HepG2 (cell line): Measurements from ENCODE around the gene TCF25. TPM values are rescaled to one million over a fixed set of nuclear protein-coding genes. Genes with fewer than 3 reads are reported as not detected.

Experiments
- ELF1 ChIP-seq: sonication (generic); formaldehyde crosslinking; IDR thresholded peaks from 2 replicates; pipeline ENCODE4 v1.4.0; 2020; ENCODE audit warnings: missing genetic modification reagents
- FOXC1 ChIP-seq: sonication (generic); formaldehyde crosslinking; IDR thresholded peaks from 2 replicates; pipeline ENCODE4 v1.8.0; 2022; ENCODE audit warnings: mild to moderate bottlenecking, missing genetic modification reagents, borderline replicate concordance
- GLI4 ChIP-seq: sonication (generic); formaldehyde crosslinking; IDR thresholded peaks from 2 replicates; pipeline ENCODE4 v1.5.1; 2020; ENCODE audit warnings: missing genetic modification reagents, mild to moderate bottlenecking, moderate library complexity, borderline replicate concordance
- HIVEP1 ChIP-seq: sonication (generic); formaldehyde crosslinking; IDR thresholded peaks from 2 replicates; pipeline ENCODE4 v1.4.0; 2020; ENCODE audit warnings: mild to moderate bottlenecking, missing genetic modification reagents
- HOXA5 ChIP-seq: sonication (generic); formaldehyde crosslinking; IDR thresholded peaks from 2 replicates; pipeline ENCODE4 v1.4.0; 2020; ENCODE audit warnings: missing genetic modification reagents
- IKZF1 ChIP-seq: fragments of 450-650 bp; IDR thresholded peaks from 2 replicates; pipeline ENCODE4 v1.7.1; 2016
- JUN ChIP-seq: sonication (generic); formaldehyde crosslinking; IDR thresholded peaks from 2 replicates; pipeline ENCODE4 v1.4.0; 2020; ENCODE audit warnings: mild to moderate bottlenecking, missing genetic modification reagents
- MAFF ChIP-seq: IDR thresholded peaks from 2 replicates; pipeline ENCODE4 v1.6.1; 2011; ENCODE audit warnings: low read depth, low read length, improper control_type of control experiment
- MTF2 ChIP-seq: sonication (generic); formaldehyde crosslinking; IDR thresholded peaks from 2 replicates; pipeline ENCODE4 v1.5.0; 2020; ENCODE audit warnings: missing genetic modification reagents, borderline replicate concordance
- NFATC3 ChIP-seq: sonication (generic); formaldehyde crosslinking; IDR thresholded peaks from 2 replicates; pipeline ENCODE4 v1.5.1; 2020; ENCODE audit warnings: mild to moderate bottlenecking, missing genetic modification reagents
- NFYC ChIP-seq: IDR thresholded peaks from 2 replicates; pipeline ENCODE4 v1.6.1; 2016; ENCODE audit warnings: missing genetic modification reagents, missing compliant biosample characterization
- SP140L ChIP-seq: sonication (generic); formaldehyde crosslinking; IDR thresholded peaks from 2 replicates; pipeline ENCODE4 v1.4.0; 2020; ENCODE audit warnings: missing genetic modification reagents, borderline replicate concordance
- STAG1 ChIP-seq: sonication (generic); formaldehyde crosslinking; IDR thresholded peaks from 2 replicates; pipeline ENCODE4 v1.4.0; 2020; ENCODE audit warnings: missing genetic modification reagents
- TBL1XR1 ChIP-seq: fragments of 150-350 bp; IDR thresholded peaks from 2 replicates; pipeline ENCODE4 v1.6.1; 2014; ENCODE audit warnings: borderline replicate concordance, low read length; ENCODE audit not compliant: partially characterized antibody
- TOPORS ChIP-seq: sonication (generic); formaldehyde crosslinking; IDR thresholded peaks from 2 replicates; pipeline ENCODE4 v1.8.0; 2023; ENCODE audit warnings: mild to moderate bottlenecking, missing genetic modification reagents
- TP53 ChIP-seq: sonication (generic); formaldehyde crosslinking; conservative IDR thresholded peaks from 2 replicates; pipeline ENCODE4 v1.4.0; 2020; ENCODE audit warnings: missing genetic modification reagents
- ZBTB42 ChIP-seq: sonication (generic); formaldehyde crosslinking; IDR thresholded peaks from 2 replicates; pipeline ENCODE4 v1.5.0; 2020; ENCODE audit warnings: mild to moderate bottlenecking, missing genetic modification reagents
- ZFAT ChIP-seq: sonication (generic); formaldehyde crosslinking; conservative IDR thresholded peaks from 2 replicates; pipeline ENCODE4 v1.8.1; 2023; ENCODE audit warnings: missing genetic modification reagents, inconsistent platforms
- ZNF121 ChIP-seq: sonication (generic); formaldehyde crosslinking; IDR thresholded peaks from 2 replicates; pipeline ENCODE4 v1.5.0; 2020; ENCODE audit warnings: mild to moderate bottlenecking, missing genetic modification reagents
- ZNF430 ChIP-seq: sonication (generic); formaldehyde crosslinking; IDR thresholded peaks from 2 replicates; pipeline ENCODE4 v1.9.0; 2021; ENCODE audit warnings: mild to moderate bottlenecking, missing genetic modification reagents
- ZNF484 ChIP-seq: sonication (generic); formaldehyde crosslinking; IDR thresholded peaks from 2 replicates; pipeline ENCODE4 v1.5.1; 2020; ENCODE audit warnings: mild to moderate bottlenecking, low read depth, missing genetic modification reagents, borderline replicate concordance
- ZNF569 ChIP-seq: sonication (generic); formaldehyde crosslinking; IDR thresholded peaks from 2 replicates; pipeline ENCODE4 v1.5.0; 2020; ENCODE audit warnings: mild to moderate bottlenecking, missing genetic modification reagents, moderate library complexity, borderline replicate concordance
- ZNF768 ChIP-seq: sonication (generic); formaldehyde crosslinking; IDR thresholded peaks from 2 replicates; pipeline ENCODE4 v1.4.0; 2020; ENCODE audit warnings: missing genetic modification reagents
- polyA plus RNA-seq, 8 experiments: library from polyadenylated mRNA; depleted of rRNA in 3 of 8; stranded (reverse) in 7 of 8; unstranded in 1 of 8; fragments of >200 nt; fragmentation: Illumina TruSeq in 4 of 8; extraction: Trizol in 4 of 8; gene quantifications; 2 replicates each; pipeline versions ENCODE4 v1.2.1 to v1.2.3, GENCODE V29; 2011 to 2016; ENCODE audit warnings: low read depth in 4 of 8, missing spikeins in 1 of 8, mixed read lengths in 1 of 8; ENCODE audit not compliant: insufficient read depth in 1 of 8
- total RNA-seq, 5 experiments: library from RNA; depleted of rRNA; stranded (reverse); fragments of >200 nt; fragmentation: Illumina TruSeq; extraction: Trizol; gene quantifications; 2 replicates each; pipeline ENCODE4 v1.2.3, GENCODE V29; 2016; ENCODE audit warnings: low read depth in 1 of 5
- TF ChIP-seq, protein P1 (sequence below): sonication (generic); formaldehyde crosslinking; conservative IDR thresholded peaks from 2 replicates; pipeline ENCODE4 v1.4.0; 2020; ENCODE audit warnings: missing genetic modification reagents
- TF ChIP-seq, protein P2 (sequence below): sonication (generic); formaldehyde crosslinking; IDR thresholded peaks from 2 replicates; pipeline ENCODE4 v1.8.1; 2023; ENCODE audit warnings: missing genetic modification reagents, mild to moderate bottlenecking, borderline replicate concordance
- TF ChIP-seq, protein P3 (sequence below): sonication (generic); formaldehyde crosslinking; IDR thresholded peaks from 2 replicates; pipeline ENCODE4 v1.8.0; 2022; ENCODE audit warnings: mild to moderate bottlenecking, missing genetic modification reagents, borderline replicate concordance
- TF ChIP-seq, protein P4 (sequence below): IDR thresholded peaks from 2 replicates; pipeline ENCODE4 v1.6.1; 2012; ENCODE audit warnings: inconsistent platforms
- TF ChIP-seq, protein P5 (sequence below): sonication (generic); formaldehyde crosslinking; IDR thresholded peaks from 2 replicates; pipeline ENCODE4 v1.8.1; 2023; ENCODE audit warnings: mild to moderate bottlenecking, missing genetic modification reagents, borderline replicate concordance

TCF25 gene
- total and polyA plus RNA-seq, 2 of the 13 experiments (the other 11 are each of a cell fraction or from before 2014, with no cell fraction given), result 138 to 206 TPM

DNA sequence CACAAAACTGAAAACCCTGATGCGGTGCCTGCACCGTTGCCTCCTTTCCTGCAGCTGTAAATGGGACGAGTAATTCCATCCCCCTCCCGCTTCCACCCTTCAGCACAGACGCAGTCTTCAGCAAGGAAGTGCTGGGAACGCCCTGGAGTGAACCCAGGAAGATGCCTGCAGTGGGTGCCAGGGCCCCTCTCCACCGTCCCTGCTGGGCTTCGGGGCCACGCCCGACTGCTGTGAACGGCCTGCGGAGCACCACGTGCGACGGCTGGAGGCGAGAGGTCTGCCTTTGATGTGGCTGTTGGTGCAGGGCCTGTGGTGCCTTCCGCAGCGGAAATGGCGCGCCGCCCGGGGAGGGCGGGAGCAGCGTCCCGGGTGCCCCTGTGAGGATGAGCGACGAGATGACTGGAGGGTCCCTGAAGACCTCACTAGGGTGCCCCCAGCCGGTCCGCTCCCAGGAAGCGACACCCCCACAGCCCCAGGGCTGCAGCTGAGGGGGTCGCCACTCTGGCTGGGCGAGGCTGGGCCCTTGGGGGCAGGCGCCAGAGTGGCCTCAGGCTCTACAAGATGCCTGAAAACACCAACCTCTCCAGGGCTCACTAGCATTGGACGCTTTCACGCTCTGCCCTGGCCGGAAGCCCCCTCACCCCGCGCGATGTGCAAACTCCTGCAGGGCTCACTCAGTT is 44.5 kb downstream of the TCF25 start (continued):
- TF ChIP-seq ZFAT (CRISPR knock-in tag) (peak; percentile 93), TP53 (CRISPR knock-in tag) (peak; percentile 95; the same call in 1 of the 2 replicates), IKZF1 (no peak), ZNF430 (CRISPR knock-in tag) (peak; percentile 98), STAG1 (CRISPR knock-in tag) (peak; percentile 29; the same call in 1 of the 2 replicates), ELF1 (CRISPR knock-in tag) (peak; percentile 88), NFATC3 (CRISPR knock-in tag) (peak; percentile 97), SP140L (CRISPR knock-in tag) (peak; percentile 68; the same call in 1 of the 2 replicates), JUN (CRISPR knock-in tag) (peak; percentile 59; the same call in 1 of the 2 replicates), HOXA5 (CRISPR knock-in tag) (peak; percentile 99), ZNF569 (CRISPR knock-in tag) (no peak), MTF2 (no peak), ZNF121 (peak; percentile 75; the same call in 1 of the 2 replicates), TOPORS (CRISPR knock-in tag) (peak; percentile 93; the same call in 1 of the 2 replicates), GLI4 (CRISPR knock-in tag) (peak; percentile 93), TBL1XR1 (no peak), ZNF768 (CRISPR knock-in tag) (peak; percentile 90), ZNF484 (CRISPR knock-in tag) (peak; percentile 94; the same call in 1 of the 2 replicates), MAFF (no peak), ZBTB42 (peak; percentile 98), FOXC1 (CRISPR knock-in tag) (peak; percentile 53; the same call in 1 of the 2 replicates), HIVEP1 (CRISPR knock-in tag) (peak; percentile 96; the same call in 1 of the 2 replicates), NFYC (CRISPR knock-in tag) (peak; percentile 64; the same call in 1 of the 2 replicates)
- TF ChIP-seq, protein P1, sequence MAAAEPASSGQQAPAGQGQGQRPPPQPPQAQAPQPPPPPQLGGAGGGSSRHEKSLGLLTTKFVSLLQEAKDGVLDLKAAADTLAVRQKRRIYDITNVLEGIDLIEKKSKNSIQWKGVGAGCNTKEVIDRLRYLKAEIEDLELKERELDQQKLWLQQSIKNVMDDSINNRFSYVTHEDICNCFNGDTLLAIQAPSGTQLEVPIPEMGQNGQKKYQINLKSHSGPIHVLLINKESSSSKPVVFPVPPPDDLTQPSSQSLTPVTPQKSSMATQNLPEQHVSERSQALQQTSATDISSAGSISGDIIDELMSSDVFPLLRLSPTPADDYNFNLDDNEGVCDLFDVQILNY, result no peak; the same call in 1 of the 2 replicates
- TF ChIP-seq, protein P2, sequence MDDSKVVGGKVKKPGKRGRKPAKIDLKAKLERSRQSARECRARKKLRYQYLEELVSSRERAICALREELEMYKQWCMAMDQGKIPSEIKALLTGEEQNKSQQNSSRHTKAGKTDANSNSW (CRISPR knock-in tag), result peak; percentile 97; the same call in 1 of the 2 replicates
- TF ChIP-seq, protein P3, sequence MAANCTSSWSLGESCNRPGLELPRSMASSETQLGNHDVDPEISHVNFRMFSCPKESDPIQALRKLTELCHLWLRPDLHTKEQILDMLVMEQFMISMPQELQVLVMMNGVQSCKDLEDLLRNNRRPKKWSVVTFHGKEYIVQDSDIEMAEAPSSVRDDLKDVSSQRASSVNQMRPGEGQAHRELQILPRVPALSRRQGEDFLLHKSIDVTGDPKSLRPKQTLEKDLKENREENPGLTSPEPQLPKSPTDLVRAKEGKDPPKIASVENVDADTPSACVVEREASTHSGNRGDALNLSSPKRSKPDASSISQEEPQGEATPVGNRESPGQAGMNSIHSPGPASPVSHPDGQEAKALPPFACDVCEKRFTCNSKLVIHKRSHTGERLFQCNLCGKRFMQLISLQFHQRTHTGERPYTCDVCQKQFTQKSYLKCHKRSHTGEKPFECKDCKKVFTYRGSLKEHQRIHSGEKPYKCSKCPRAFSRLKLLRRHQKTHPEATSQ (CRISPR knock-in tag), result peak; percentile 98
- TF ChIP-seq, protein P4, sequence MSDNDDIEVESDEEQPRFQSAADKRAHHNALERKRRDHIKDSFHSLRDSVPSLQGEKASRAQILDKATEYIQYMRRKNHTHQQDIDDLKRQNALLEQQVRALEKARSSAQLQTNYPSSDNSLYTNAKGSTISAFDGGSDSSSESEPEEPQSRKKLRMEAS, result no peak
- TF ChIP-seq, protein P5, sequence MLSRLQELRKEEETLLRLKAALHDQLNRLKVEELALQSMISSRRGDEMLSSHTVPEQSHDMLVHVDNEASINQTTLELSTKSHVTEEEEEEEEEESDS (CRISPR knock-in tag), result peak; percentile 90; the same call in 1 of the 2 replicates
